ENCODE measurements around the gene NCOA1.
"Not testable (repeated sequence)": the region's sequence is repeated elsewhere in the genome, so short reads cannot be mapped to it uniquely, and the experiment has no call there.

DNA sequence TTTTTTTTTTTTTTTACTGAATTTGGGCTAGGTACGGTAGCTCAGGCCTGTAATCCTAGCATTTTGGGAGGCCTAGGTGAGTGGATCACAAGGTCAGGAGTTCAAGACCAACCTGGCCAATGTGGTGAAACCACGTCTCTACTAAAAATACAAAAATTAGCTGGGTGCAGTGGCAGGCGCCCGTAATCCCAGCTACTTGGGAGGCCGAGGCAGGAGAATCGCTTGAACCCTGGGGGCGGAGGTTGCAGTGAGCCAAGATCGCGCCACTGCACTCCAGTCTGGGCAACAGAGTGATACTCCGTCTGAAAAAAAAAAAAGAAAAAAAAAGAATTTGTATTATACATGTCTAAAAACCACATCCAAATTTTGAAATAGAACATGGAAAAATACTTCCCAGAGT lies 78.5 kb downstream of the NCOA1 start:
- TF ChIP-seq, protein P1, sequence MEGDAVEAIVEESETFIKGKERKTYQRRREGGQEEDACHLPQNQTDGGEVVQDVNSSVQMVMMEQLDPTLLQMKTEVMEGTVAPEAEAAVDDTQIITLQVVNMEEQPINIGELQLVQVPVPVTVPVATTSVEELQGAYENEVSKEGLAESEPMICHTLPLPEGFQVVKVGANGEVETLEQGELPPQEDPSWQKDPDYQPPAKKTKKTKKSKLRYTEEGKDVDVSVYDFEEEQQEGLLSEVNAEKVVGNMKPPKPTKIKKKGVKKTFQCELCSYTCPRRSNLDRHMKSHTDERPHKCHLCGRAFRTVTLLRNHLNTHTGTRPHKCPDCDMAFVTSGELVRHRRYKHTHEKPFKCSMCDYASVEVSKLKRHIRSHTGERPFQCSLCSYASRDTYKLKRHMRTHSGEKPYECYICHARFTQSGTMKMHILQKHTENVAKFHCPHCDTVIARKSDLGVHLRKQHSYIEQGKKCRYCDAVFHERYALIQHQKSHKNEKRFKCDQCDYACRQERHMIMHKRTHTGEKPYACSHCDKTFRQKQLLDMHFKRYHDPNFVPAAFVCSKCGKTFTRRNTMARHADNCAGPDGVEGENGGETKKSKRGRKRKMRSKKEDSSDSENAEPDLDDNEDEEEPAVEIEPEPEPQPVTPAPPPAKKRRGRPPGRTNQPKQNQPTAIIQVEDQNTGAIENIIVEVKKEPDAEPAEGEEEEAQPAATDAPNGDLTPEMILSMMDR (IDR thresholded peaks at IDR 0.05) = not testable (repeated sequence)
- TF ChIP-seq, protein P2, sequence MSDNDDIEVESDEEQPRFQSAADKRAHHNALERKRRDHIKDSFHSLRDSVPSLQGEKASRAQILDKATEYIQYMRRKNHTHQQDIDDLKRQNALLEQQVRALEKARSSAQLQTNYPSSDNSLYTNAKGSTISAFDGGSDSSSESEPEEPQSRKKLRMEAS (IDR thresholded peaks at IDR 0.05; ENCODE audit: low read depth) = not testable (repeated sequence)
- not testable (repeated sequence) for TF ChIP-seq YY1 (IDR thresholded peaks at IDR 0.05; ENCODE audit: low read depth); POLR2AphosphoS5 (IDR thresholded peaks at IDR 0.05; ENCODE audit: low read depth, low read length); GABPA (IDR thresholded peaks at IDR 0.05; ENCODE audit: low read depth); RFX5 (IDR thresholded peaks at IDR 0.05; ENCODE audit: low read length)
- TF ChIP-seq, protein P3, sequence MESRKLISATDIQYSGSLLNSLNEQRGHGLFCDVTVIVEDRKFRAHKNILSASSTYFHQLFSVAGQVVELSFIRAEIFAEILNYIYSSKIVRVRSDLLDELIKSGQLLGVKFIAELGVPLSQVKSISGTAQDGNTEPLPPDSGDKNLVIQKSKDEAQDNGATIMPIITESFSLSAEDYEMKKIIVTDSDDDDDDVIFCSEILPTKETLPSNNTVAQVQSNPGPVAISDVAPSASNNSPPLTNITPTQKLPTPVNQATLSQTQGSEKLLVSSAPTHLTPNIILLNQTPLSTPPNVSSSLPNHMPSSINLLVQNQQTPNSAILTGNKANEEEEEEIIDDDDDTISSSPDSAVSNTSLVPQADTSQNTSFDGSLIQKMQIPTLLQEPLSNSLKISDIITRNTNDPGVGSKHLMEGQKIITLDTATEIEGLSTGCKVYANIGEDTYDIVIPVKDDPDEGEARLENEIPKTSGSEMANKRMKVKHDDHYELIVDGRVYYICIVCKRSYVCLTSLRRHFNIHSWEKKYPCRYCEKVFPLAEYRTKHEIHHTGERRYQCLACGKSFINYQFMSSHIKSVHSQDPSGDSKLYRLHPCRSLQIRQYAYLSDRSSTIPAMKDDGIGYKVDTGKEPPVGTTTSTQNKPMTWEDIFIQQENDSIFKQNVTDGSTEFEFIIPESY (IDR thresholded peaks at IDR 0.05; ENCODE audit: borderline replicate concordance, low read depth) = not testable (repeated sequence)
- TF ChIP-seq, protein P4, sequence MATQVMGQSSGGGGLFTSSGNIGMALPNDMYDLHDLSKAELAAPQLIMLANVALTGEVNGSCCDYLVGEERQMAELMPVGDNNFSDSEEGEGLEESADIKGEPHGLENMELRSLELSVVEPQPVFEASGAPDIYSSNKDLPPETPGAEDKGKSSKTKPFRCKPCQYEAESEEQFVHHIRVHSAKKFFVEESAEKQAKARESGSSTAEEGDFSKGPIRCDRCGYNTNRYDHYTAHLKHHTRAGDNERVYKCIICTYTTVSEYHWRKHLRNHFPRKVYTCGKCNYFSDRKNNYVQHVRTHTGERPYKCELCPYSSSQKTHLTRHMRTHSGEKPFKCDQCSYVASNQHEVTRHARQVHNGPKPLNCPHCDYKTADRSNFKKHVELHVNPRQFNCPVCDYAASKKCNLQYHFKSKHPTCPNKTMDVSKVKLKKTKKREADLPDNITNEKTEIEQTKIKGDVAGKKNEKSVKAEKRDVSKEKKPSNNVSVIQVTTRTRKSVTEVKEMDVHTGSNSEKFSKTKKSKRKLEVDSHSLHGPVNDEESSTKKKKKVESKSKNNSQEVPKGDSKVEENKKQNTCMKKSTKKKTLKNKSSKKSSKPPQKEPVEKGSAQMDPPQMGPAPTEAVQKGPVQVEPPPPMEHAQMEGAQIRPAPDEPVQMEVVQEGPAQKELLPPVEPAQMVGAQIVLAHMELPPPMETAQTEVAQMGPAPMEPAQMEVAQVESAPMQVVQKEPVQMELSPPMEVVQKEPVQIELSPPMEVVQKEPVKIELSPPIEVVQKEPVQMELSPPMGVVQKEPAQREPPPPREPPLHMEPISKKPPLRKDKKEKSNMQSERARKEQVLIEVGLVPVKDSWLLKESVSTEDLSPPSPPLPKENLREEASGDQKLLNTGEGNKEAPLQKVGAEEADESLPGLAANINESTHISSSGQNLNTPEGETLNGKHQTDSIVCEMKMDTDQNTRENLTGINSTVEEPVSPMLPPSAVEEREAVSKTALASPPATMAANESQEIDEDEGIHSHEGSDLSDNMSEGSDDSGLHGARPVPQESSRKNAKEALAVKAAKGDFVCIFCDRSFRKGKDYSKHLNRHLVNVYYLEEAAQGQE (IDR thresholded peaks at IDR 0.05; ENCODE audit: low read depth, low read length) = not testable (repeated sequence)
- TF ChIP-seq, protein P5, sequence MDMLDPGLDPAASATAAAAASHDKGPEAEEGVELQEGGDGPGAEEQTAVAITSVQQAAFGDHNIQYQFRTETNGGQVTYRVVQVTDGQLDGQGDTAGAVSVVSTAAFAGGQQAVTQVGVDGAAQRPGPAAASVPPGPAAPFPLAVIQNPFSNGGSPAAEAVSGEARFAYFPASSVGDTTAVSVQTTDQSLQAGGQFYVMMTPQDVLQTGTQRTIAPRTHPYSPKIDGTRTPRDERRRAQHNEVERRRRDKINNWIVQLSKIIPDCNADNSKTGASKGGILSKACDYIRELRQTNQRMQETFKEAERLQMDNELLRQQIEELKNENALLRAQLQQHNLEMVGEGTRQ (IDR thresholded peaks at IDR 0.05; ENCODE audit: borderline replicate concordance, low read depth, low read length) = not testable (repeated sequence)
- TF ChIP-seq, protein P6, sequence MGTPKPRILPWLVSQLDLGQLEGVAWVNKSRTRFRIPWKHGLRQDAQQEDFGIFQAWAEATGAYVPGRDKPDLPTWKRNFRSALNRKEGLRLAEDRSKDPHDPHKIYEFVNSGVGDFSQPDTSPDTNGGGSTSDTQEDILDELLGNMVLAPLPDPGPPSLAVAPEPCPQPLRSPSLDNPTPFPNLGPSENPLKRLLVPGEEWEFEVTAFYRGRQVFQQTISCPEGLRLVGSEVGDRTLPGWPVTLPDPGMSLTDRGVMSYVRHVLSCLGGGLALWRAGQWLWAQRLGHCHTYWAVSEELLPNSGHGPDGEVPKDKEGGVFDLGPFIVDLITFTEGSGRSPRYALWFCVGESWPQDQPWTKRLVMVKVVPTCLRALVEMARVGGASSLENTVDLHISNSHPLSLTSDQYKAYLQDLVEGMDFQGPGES (IDR thresholded peaks at IDR 0.05; ENCODE audit: low read depth, low read length) = not testable (repeated sequence)
- TF ChIP-seq, protein P7, sequence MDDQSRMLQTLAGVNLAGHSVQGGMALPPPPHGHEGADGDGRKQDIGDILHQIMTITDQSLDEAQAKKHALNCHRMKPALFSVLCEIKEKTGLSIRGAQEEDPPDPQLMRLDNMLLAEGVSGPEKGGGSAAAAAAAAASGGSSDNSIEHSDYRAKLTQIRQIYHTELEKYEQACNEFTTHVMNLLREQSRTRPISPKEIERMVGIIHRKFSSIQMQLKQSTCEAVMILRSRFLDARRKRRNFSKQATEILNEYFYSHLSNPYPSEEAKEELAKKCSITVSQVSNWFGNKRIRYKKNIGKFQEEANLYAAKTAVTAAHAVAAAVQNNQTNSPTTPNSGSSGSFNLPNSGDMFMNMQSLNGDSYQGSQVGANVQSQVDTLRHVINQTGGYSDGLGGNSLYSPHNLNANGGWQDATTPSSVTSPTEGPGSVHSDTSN (IDR thresholded peaks at IDR 0.05) = not testable (repeated sequence)
